UCSD-AML1 (cell line): ENCODE measurements around the gene MYLK.
"Not testable (repeated sequence)": the region's sequence is repeated elsewhere in the genome, so short reads cannot be mapped to it uniquely, and the experiment has no call there.

Experiments used
- DNase-seq: peaks from one replicate; lab custom pipeline; 2025; ENCODE audit not compliant: unreplicated experiment; lab: John Stamatoyannopoulos, UW

Gene MYLK

GRCh38 chr3:123884203-123884831 is at the start of gene MYLK:
Gene MYLK, minus strand, starts transcription at chr3:123884332. Its CDS starts 90,491 bp downstream, at chr3:123793841.
- DNase-seq: peak; percentile 52

GRCh38 chr3:123930445-123930844 is 46.3 kb upstream of the MYLK start:
- DNase-seq: no peak

- DNase-seq: no peak
These were observed 45.2 kb upstream of the MYLK start for GRCh38 chr3:123929325-123929724.

- no peak for DNase-seq
These were observed 42.3 kb upstream of the MYLK start for GRCh38 chr3:123926396-123926795.

GRCh38 chr3:123920868-123921267 is 36.7 kb upstream of the MYLK start:
- DNase-seq: no peak

GRCh38 chr3:123920383-123920782 is 36.3 kb upstream of the MYLK start:
- no peak for DNase-seq

- DNase-seq: no peak
These were observed 35.2 kb upstream of the MYLK start for GRCh38 chr3:123919353-123919752.

- no peak for DNase-seq
These were observed 30.7 kb upstream of the MYLK start for GRCh38 chr3:123914829-123915228.

GRCh38 chr3:123909785-123910184 is 25.7 kb upstream of the MYLK start:
- DNase-seq: no peak

GRCh38 chr3:123907720-123908119 is 23.6 kb upstream of the MYLK start:
- no peak for DNase-seq

- no peak for DNase-seq
These were observed 15.3 kb upstream of the MYLK start for GRCh38 chr3:123899300-123899865.

GRCh38 chr3:123893012-123893411 is 8.9 kb upstream of the MYLK start:
- DNase-seq: no peak

GRCh38 chr3:123892195-123892594 is 8.1 kb upstream of the MYLK start:
- DNase-seq: no peak

GRCh38 chr3:123890991-123891390 is 6.9 kb upstream of the MYLK start:
- not testable (repeated sequence) for DNase-seq

- not testable (repeated sequence) for DNase-seq
These were observed 6.0 kb upstream of the MYLK start for GRCh38 chr3:123890162-123890561.

GRCh38 chr3:123884993-123885392 is 861 bp upstream of the MYLK start:
- no peak for DNase-seq

- no peak for DNase-seq
These were observed 380 bp downstream of the MYLK start for GRCh38 chr3:123883701-123884202.

- no peak for DNase-seq
These were observed 1.0 kb downstream of the MYLK start for GRCh38 chr3:123883111-123883510.

GRCh38 chr3:123881771-123882170 is 2.4 kb downstream of the MYLK start:
- no peak for DNase-seq

GRCh38 chr3:123880998-123881561 is 3.1 kb downstream of the MYLK start:
- no peak for DNase-seq

- DNase-seq: no peak
These were observed 5.3 kb downstream of the MYLK start for GRCh38 chr3:123878807-123879206.

- no peak for DNase-seq
These were observed 6.2 kb downstream of the MYLK start for GRCh38 chr3:123877965-123878364.
